Astrocyte of the spinal cord (primary cell): ENCODE results near the gene CNTN5.

Experiments used
- DNase-seq: peaks from one replicate; pipeline ENCODE4 v3.0.0; 2011; ENCODE audit warnings: low read depth, low spot score
- H3K4me3 ChIP-seq: 2 replicates; pipeline ENCODE4 v1.5.1; 2011; ENCODE audit warnings: low read depth, mild to moderate bottlenecking, low read length, moderate library complexity
- CTCF ChIP-seq: IDR thresholded peaks from 2 replicates; pipeline ENCODE4 v1.5.1; 2012; ENCODE audit warnings: low read depth, mild to moderate bottlenecking, low read length, inconsistent platforms
- in situ Hi-C: cut with HindIII; loops from 2 replicates; pipeline ENCODE4 v1.10.0; 2017; ENCODE audit warnings: low sequenced_read_pairs

CNTN5 gene

DNA sequence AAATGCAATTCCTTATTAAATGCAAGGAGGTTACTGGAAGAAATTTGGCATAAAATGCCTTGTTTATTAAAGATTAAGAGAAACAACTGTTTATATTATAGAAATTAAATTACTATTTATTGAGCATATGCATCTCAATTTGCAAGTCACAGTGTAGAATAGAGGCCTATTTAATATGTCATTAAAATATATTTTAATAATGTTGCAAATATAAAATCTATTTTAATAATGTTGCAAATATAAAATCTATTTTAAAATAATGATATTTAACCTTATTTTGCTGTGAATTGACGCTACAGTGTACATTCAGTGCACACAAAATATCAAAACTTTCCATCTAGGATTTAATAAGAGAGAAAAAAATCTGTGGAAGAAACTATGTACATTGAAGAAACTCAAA lies 188.1 kb downstream of the CNTN5 start:
- TF ChIP-seq CTCF, result no peak
- in situ Hi-C loops, result no loop called here
- no peak for DNase-seq
- H3K4me3 ChIP-seq, result no peak overlapping the region

GRCh38 chr11:99229544-99229943 lies 208.8 kb downstream of the CNTN5 start:
- no peak for TF ChIP-seq CTCF
- H3K4me3 ChIP-seq, result no peak overlapping the region

DNA sequence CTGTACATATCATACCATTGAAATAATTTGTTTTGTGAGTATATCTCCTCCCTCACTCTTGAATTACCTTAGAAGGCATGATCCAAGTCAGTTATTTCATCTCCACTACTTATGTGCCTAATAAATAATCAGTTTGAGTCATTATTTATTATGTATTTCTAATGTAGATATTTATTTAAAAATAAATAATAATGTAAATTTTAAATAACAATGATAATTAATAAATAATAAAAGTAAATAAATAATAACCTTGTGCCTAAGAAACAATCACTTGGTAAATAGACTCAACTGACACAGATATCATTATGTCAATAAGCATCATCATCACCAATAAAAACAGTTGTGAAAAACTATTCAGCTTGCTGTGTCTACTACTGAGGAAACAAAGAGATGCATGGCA lies 213.8 kb downstream of the CNTN5 start:
- in situ Hi-C loops, result no loop called here
- no peak for DNase-seq
- TF ChIP-seq CTCF, result no peak

More at GRCh38 chr11:99229544-99229943, 208.8 kb downstream of the CNTN5 start:
- DNase-seq, result no peak
- in situ Hi-C loops, result no loop called here

GRCh38 chr11:99238401-99238800 lies 217.7 kb downstream of the CNTN5 start:
- no peak for TF ChIP-seq CTCF
- no peak overlapping the region for H3K4me3 ChIP-seq
- DNase-seq, result no peak
- in situ Hi-C loops, result no loop called here

More for the DNA sequence above, 213.8 kb downstream of the CNTN5 start:
- no peak overlapping the region for H3K4me3 ChIP-seq

DNA sequence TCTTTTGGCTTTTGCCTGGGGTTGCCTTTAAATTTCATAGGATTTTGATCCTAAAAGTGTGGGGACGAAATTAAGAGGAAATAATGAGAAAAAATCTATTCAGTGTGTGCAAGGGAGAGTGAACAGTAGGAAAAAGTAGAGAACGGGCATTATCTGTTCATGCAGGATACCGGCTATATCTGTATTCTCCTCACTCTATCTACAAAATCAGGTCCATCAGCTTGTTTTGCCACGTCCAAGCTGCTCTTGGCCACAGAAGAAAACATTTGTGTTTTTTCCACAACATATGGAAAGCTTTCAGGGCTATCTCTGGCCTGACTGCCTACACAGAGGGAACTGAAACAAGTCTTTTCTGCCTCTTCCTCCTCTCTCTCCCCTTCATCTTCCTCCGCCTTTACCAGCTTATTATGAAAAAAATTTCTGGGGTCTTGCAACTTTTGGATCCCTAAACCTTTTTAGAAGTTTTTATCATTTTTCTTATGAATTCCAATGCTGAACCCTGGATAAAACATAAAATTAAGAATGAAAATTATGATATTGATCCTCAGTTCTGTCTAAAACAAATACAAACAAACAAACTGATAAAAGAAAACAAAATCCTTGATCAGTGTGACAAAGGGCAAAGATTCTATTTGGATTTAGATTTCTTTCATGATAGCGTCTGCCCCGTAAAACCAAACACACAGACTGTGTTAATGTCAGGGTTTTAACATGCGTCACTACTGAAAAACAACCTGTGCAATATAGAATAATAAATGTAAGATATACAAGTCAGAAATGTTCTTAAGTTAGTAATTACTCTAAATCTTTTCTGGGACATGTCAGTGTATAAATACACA lies 219.7 kb downstream of the CNTN5 start:
- no peak overlapping the region for H3K4me3 ChIP-seq
- in situ Hi-C loops, result no loop called here
- no peak for DNase-seq
- TF ChIP-seq CTCF, result no peak

GRCh38 chr11:99241066-99241465 lies 220.3 kb downstream of the CNTN5 start:
- in situ Hi-C loops, result no loop called here
- H3K4me3 ChIP-seq, result no peak overlapping the region
- no peak for TF ChIP-seq CTCF
- DNase-seq, result no peak
